ENCODE results near the gene SCAP.

DNA sequence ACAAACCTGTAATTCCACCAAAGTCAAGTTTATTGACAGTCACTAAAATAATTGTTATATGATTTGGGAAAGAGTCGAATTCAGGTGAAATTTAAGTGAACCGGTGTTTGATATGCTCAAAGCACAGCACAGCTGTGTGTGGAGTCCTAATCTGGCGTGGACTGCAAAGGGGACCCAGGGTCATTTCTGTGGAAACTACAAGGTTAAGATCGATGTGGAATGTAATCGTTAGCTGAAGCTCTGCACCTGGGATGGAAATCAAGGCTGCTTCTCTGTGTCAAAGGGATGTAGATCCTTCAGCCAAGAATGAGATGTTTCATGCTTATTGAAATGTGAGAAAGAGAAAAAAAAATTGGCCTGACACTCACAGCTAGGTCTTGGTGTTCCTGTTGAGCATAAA, 39.4 kb upstream of the SCAP start:
- TF ChIP-seq EZH2 (IDR thresholded peaks at IDR 0.05; ENCODE audit: borderline replicate concordance, low read depth, low read length, severe bottlenecking): no peak
- TF ChIP-seq, protein P1, sequence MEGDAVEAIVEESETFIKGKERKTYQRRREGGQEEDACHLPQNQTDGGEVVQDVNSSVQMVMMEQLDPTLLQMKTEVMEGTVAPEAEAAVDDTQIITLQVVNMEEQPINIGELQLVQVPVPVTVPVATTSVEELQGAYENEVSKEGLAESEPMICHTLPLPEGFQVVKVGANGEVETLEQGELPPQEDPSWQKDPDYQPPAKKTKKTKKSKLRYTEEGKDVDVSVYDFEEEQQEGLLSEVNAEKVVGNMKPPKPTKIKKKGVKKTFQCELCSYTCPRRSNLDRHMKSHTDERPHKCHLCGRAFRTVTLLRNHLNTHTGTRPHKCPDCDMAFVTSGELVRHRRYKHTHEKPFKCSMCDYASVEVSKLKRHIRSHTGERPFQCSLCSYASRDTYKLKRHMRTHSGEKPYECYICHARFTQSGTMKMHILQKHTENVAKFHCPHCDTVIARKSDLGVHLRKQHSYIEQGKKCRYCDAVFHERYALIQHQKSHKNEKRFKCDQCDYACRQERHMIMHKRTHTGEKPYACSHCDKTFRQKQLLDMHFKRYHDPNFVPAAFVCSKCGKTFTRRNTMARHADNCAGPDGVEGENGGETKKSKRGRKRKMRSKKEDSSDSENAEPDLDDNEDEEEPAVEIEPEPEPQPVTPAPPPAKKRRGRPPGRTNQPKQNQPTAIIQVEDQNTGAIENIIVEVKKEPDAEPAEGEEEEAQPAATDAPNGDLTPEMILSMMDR (IDR thresholded peaks at IDR 0.05; ENCODE audit: borderline replicate concordance, extremely low read depth, low read length, poor library complexity, severe bottlenecking): no peak

Measured in DND-41 (cell line).